H1 (cell line): ENCODE data around the gene IPO9. TPM values are rescaled to one million over a fixed set of nuclear protein-coding genes. Genes with fewer than 3 reads are reported as not detected.

Experiments
- CBX8 ChIP-seq: fragments of 300-800, 300-1000 bp; sonication (generic); IDR thresholded peaks from 2 replicates; pipeline ENCODE4 v1.7.1; 2016; ENCODE audit warnings: low read depth, low read length, borderline replicate concordance
- POU5F1 ChIP-seq: IDR thresholded peaks from 2 replicates; pipeline ENCODE4 v1.6.1; 2011; ENCODE audit warnings: low read depth, mild to moderate bottlenecking, low read length, moderate library complexity
- SIRT6 ChIP-seq: IDR thresholded peaks from one replicate; pipeline ENCODE4 v1.7.1; 2012; ENCODE audit warnings: low read length, inconsistent platforms
- SIX5 ChIP-seq: IDR thresholded peaks from 2 replicates; pipeline ENCODE4 v1.6.1; 2011; ENCODE audit warnings: mild to moderate bottlenecking, low read depth, low read length
- SP4 ChIP-seq: IDR thresholded peaks from 2 replicates; pipeline ENCODE4 v1.6.1; 2012; ENCODE audit warnings: low read length, inconsistent platforms
- SRF ChIP-seq: IDR thresholded peaks from 2 replicates; pipeline ENCODE4 v1.6.1; 2011; ENCODE audit warnings: mild to moderate bottlenecking, low read depth, low read length, moderate library complexity
- polyA plus RNA-seq, 7 experiments: library from polyadenylated mRNA; depleted of rRNA in 3 of 7; stranded (reverse) in 5 of 7; unstranded in 2 of 7; fragments of >200 nt in 5 of 7; fragments of 200-250 nt in 2 of 7; gene quantifications; 1 replicate in 5 of 7; 2 replicates in 1 of 7; 4 replicates in 1 of 7; pipeline versions ENCODE4 v1.2.1 to v1.2.3, GENCODE V29; 2011 to 2013; ENCODE audit warnings: missing spikeins in 2 of 7, mixed read lengths in 2 of 7
- total RNA-seq: library from RNA; stranded (reverse); fragmentation: NEBNext Ultra II Directional; extraction: Animal tissue kit (Norgen Biotek cat#: 25700); gene quantifications from 2 replicates; pipeline ENCODE4 v1.2.1, GENCODE V29; 2021

Gene IPO9
- total and polyA plus RNA-seq, 2 of the 8 experiments (the other 6 are each of a cell fraction or from before 2014, with no cell fraction given), result 61.0 to 122 TPM

- TF ChIP-seq SIRT6 (no peak), SP4 (no peak), POU5F1 (no peak), SRF (no peak), SIX5 (no peak), CBX8 (no peak)
- TF ChIP-seq, all 59 proteins: peak for 0
These were observed 45.9 kb upstream of the IPO9 start (continued) for GRCh38 chr1:201783058-201783457.
